Measurements from ENCODE around the gene QDPR. TPM values are rescaled to one million over a fixed set of nuclear protein-coding genes. Genes with fewer than 3 reads are reported as not detected.
"Not testable (repeated sequence)": the region's sequence is repeated elsewhere in the genome, so short reads cannot be mapped to it uniquely, and the experiment has no call there.

QDPR gene
- total RNA-seq, 1 donor from 2014 or later = 45.1 TPM

GRCh38 chr4:17492058-17492741 lies 19.7 kb downstream of the QDPR start:
- no peak for DNase-seq (ENCODE audit: low spot score)

GRCh38 chr4:17491196-17491595 lies 20.7 kb downstream of the QDPR start:
- DNase-seq (ENCODE audit: low spot score) = no peak

DNA sequence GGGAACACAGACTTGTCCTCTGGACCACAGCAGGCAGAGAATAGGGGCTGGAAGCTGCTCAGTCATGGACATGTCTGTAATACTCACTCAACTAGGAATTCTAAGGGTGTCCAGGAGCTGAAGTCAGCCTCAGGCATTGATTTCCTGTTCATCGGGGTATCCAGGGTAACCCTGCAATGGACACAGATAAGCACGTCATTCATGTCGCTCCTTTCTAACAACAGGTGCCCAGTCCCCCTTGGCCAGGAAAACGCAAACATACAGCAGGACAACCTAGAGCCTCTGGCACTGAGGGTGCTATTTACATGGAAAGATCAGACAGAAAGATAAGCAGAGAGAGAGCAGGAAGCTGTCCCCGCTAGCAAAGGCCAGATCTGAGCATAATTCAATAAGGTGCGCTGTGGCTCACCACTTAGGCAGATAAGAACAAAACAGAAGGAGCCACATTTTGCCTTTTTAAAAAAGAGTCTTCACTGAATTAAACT lies 21.3 kb downstream of the QDPR start:
- DNase-seq (ENCODE audit: low spot score) = peak; percentile 72

DNA sequence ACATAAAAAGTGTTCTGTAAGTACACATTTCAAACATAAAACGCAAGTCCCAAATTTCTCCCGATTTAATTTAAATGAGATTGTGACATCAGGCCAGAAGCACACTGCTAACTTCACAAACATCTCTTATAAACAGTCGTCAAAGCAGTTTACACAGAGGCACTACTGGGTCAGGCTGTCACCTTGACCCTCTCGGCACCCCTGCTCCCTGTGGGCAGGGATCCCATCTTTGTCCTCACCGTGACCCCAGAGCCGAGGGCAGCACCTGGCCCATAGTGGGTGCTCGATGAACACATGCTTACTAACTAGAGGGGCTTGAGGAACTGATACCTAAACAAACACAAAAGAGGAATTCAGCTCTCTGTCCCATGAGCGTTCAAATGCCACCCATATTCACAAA lies 22.2 kb downstream of the QDPR start:
- DNase-seq (ENCODE audit: low spot score) = no peak

DNA sequence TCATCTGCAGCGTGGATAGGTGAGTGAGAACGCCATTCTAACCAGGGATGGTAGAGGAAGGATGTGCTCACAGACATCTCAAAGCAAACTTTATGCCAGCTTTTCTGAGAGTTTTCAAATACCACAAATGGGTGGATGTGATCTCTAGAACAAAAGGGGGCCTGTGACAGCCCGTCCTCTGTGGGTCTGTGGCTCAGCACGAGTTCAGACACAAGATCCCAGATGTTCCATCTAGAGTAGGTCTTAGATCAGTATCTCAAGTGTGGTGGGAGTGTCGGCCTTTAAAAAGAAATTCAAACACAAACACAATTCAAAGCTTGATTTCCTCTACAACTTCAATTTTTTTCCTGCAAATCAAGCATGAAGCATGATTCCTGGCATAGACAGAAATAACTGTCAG lies 22.8 kb downstream of the QDPR start:
- no peak for DNase-seq (ENCODE audit: low spot score)

- DNase-seq (ENCODE audit: low spot score) = no peak
Measured at GRCh38 chr4:17482716-17483115, 29.2 kb downstream of the QDPR start.

DNA sequence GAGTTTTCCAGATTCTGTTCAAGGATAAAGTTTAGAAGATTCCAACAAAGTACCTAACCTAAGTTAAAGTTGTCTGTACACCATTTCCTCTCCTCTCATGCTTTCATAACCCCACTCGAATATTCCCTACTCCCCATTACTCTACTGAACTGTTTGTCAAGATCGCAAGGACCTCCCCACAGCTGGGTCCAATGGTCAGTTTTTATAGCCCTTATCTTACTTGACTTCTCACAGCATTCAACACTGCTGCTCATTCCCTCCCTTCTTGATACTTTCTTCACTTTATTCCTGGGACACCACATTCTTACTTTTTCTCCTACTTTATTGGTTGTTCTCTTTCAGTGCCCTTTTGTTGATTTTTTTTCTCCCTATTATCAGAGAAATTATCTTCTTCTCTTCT lies 30.9 kb downstream of the QDPR start:
- no peak for DNase-seq (ENCODE audit: low spot score)

DNA sequence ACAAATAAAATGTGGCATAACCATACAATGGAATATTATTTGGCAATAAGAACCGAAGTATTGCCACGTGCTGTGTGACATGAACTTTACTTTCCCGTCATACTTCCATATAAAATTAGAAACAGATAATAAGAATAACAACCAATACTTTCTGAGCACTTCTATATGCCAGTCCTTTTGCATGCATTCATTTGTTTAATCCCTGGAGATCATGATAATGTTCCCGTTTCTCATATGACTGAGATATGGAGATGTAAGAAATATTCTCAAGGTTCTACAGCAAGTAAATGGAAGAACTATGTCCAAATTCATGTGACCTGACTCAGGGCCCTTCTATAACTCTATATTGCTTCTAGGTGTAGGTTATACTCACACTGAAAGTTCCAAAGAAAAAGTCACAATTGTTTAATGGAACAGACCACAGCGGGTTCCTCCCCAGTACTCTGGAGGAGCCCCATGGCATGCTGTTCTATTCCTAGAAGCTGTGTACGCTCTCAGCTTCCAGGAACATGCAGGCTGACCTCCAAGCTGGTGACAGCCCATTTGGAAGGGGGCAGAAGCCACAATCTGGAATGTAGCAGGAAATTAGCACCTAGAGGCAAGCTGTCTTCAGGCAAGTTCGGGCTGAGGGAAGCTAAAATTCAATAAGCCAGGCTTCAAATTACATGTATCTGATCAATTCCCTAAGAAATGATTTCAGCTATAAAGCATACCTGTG lies 31.5 kb downstream of the QDPR start:
- DNase-seq (ENCODE audit: low spot score) = no peak

GRCh38 chr4:17477774-17478472 lies 34.0 kb downstream of the QDPR start:
- DNase-seq (ENCODE audit: low spot score) = no peak

DNA sequence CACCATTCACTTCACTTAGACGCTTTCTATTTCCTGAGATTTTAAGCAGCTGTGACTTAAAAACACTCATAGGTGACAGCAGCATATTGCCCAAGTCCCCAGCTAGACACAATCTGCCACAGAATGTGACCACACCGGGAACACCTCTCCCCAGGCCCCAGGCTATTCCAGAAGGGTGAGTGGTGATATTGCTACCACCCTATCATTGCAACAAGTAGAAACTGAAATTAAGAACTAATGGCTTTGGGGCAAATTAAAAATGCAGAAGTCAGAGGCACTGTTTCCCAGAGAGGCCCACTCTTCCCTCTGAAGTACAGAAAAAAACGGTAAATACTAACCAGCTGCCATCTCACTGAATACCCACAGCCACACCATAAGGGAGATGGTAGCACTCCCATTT lies 35.0 kb downstream of the QDPR start:
- DNase-seq (ENCODE audit: low spot score) = no peak

DNA sequence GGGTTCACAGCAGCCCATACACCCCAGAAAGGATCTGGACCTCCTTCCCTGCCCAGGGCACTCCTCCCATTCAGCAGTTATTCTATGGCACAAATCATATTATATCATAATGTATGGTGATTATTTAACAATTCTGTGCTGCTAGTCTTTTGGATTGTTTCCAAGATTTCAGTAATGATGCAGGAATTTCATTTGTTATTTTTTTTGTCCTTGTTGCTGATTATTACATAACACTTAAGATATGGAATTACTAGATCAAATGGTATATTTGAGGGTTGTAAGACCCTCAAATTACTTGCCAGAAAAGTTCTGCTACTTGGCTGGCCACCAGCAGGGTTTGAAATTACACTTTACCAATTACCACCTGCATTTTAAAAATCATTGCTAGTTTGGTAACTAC lies 36.4 kb downstream of the QDPR start:
- DNase-seq (ENCODE audit: low spot score) = no peak

DNA sequence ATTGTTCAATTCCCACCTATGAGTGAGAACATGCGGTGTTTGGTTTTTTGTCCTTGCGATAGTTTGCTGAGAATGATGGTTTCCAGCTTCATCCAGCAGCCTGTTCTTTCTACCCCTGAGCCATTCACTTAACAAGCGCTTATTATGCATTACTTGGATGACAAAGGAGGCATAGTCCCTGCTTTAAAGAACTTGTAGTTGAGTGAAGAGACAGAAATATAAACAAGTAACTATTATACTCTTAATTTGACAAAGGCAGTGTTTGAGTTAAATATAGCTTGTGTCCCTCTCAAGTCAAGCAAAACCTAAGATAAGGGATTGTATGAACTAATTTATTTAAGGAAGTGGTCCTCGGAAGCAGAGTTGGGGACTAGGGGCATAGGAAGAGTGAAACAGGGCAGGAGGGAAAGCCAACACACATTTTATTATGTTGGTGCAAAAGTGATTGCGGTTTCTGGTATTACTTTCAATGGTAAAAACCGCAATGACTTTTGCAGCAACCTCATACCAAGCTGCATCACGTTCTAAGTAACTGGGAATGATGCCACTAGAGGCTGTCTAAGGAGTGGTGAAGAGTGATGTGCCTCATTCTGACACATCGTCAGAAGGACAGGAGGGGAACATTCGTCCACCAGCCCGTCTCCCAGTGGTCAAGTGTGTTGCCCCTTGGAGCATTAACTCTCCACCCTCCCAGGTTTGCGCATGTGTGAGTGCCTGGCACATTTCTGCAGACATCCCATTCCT lies 41.8 kb downstream of the QDPR start:
- no peak for DNase-seq (ENCODE audit: low spot score)

DNA sequence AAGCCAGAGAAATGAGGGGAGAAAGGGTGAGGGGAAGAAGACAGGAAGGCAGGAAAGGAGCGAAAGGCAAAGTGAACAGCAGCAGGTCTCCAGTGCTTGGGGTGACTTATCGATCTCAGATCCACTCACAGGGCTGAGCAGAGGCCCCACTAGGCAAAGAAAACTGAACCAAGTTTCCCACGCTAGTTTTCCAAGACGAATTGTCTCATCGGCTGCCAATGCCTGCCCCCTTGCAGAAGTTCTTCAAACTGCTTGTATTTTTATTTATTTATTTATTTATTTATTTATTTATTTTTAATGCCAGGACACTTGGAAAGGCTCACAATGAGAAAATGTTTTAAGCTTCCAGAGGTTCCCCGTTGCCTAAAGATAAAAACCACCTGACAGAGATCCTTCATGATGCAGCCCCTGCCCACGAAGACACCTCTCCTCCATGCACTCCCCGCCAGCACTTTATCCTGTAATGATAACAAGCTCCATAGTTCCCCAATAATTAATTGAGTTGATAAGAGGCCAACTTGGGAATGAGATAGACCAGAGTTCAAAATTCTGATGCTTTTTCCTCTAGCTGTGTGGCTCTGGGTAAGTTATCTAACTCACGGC lies 43.2 kb downstream of the QDPR start:
- DNase-seq (ENCODE audit: low spot score) = no peak

GRCh38 chr4:17463606-17464005 lies 48.3 kb downstream of the QDPR start:
- DNase-seq (ENCODE audit: low spot score) = no peak

GRCh38 chr4:17450269-17450804 lies 61.6 kb downstream of the QDPR start:
- DNase-seq (ENCODE audit: low spot score) = no peak

DNA sequence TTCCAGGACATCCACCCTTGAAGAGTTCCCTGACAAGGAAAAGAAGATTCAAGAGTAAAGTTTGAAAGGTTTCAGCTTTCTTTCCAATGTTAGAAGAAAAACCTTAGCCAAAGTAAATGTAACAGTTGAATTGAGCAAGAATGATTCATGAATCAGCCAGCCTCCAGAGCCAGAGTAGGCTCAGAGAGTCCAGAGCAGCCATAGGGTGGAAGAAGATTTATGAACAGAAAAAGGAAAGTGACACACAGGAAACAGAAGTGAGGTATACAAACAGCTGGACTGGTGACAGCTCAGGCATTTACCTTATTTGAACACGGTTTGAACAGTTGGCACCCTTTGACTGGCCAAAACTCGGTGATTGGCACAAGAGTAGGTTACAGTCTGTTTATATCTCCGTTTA lies 63.2 kb downstream of the QDPR start:
- no peak for DNase-seq (ENCODE audit: low spot score)

GRCh38 chr4:17447675-17448298 lies 64.1 kb downstream of the QDPR start:
- peak; percentile 77 for DNase-seq (ENCODE audit: low spot score)

- no peak for DNase-seq (ENCODE audit: low spot score)
Measured at GRCh38 chr4:17447056-17447455, 64.8 kb downstream of the QDPR start.

- DNase-seq (ENCODE audit: low spot score) = not testable (repeated sequence)
Measured at GRCh38 chr4:17442477-17442876, 69.4 kb downstream of the QDPR start.

- DNase-seq (ENCODE audit: low spot score) = no peak
Measured at GRCh38 chr4:17437396-17437795, 74.5 kb downstream of the QDPR start.

GRCh38 chr4:17436750-17437090 lies 75.2 kb downstream of the QDPR start:
- no peak for DNase-seq (ENCODE audit: low spot score)

Data from mucosa of gallbladder (tissue), 1 donor.